Measurements from ENCODE around the gene CDRT15L2.
"Not testable (repeated sequence)": the region's sequence is repeated elsewhere in the genome, so short reads cannot be mapped to it uniquely, and the experiment has no call there.

CDRT15L2 gene

DNA sequence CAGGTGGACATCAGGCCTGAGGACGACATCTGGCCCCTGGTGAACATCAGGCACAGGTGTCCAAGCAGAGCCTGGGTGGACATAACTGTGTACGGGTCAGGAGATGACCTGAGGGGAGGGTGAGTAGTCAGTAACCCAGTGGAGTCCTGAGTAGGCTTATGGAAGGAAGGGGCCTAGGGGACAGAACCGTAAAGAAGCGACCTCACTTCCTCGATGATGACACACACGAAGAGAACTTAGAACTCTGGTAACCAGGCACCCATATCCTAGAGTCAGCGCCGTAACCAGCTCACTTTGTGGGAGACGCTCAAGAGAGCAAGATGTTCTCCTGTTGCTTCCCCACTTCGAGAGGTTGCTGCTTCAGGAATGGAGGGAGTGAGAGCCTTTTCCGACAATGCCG is at the start of gene CDRT15L2:
Gene CDRT15L2 (plus strand): TSS at position 301 of the 400 bp plus-strand sequence. CDS start 20 bp downstream, at position 321.
- DNase-seq, result not testable (repeated sequence)

DNA sequence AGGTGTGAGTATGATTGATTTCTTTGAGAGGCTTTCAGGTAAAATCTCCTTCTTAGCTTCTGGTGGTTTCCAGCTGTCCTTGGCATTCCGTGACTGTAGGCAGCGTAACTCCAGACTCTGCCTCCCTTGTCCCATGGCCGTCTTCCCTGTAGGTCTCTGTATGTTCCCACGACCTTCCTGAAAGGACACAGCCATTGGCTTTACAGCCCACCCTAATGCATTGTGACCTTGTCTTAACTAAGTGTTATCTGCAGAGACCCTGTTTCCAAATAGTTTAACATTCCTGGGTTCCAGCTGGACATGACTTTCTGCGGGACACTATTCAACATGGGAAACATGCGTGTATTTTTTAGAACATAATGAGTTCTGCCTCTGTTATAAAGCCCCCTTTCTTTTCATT is 49.4 kb upstream of the CDRT15L2 start:
- DNase-seq, result not testable (repeated sequence)

DNA sequence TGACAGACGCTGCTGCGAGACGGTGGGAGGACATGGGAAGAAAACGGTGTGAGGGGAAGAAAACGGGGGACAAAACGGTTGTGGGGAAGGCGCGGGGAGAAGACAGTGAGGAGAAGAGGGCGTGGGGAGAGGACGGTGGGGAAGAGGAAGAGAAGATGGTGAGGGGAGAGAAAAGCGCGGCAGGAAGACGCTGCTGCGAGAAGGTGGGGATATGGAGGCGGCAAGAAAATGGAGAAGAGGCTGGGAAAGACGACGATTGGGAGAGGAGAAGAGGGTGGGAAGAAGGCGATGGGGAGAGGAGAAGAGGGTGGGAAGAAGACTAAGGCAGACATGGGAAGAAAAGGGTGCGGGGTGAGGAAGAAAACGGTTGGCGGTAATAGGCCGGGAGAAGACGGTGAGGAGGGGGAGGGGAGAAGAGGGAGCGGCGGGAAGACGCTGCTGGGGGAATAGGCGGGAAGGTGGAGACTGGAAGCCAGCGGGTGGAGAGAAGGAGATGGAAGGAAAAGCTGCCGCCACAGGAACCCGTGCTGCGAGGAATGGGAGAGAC is 46.9 kb upstream of the CDRT15L2 start:
- not testable (repeated sequence) for DNase-seq

DNA sequence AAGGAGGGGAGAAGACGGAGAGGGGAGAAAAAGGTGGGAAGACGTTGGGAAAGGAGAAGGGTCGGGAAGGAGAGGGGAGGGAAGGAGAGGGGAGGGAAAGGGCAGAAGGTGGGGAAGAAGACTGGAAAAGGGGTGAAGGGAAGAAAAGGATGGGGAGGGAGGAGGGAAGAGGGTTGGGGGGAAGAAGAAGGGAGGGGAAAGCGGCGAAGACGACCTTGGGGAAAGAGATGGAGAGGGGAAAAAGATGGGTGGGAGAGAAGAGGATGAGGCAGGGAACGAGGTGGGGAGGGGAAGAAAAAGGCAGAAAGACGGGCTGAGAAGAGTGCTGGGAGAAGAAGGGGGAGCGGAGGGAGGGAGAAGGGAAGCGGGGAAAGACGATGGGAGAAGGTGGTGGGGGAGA is 46.3 kb upstream of the CDRT15L2 start:
- not testable (repeated sequence) for DNase-seq

DNA sequence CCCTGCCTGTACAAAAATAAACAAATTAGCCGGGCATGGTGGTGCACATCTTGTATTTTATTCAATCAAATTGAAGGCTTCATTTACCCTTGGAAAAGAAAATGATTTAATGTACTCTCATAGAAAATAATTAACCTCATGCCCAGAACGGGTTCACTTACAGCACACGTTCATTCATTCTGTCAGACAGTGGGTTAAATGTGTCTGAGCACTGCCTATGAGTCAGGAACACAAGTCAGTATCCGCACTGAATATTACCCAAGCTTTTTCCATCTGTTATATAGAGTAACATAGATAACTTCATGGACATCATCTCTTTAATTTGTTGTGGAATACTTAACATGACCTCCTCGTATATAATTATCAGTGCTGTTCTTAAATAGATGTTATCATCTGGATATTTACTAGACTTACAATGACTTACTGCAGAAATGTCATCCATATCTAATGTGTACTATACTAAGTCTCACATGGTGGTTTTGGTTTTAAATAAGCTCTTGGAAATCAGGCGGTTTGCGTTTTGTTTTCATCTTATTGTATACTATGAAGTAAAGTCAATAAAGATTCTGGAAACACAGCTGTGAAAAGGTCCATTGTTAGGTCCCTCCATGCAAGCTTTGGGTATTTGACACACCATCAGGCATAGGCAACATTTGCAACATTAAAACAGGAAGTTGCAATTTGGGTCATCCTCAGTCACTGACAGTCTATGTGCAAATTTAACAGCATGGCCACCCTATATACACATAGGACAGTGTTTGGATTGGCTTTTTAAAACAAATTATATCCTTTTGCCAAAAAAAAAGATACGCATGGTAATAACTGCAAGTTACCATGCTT is 44.6 kb upstream of the CDRT15L2 start:
- DNase-seq, result not testable (repeated sequence)

DNA sequence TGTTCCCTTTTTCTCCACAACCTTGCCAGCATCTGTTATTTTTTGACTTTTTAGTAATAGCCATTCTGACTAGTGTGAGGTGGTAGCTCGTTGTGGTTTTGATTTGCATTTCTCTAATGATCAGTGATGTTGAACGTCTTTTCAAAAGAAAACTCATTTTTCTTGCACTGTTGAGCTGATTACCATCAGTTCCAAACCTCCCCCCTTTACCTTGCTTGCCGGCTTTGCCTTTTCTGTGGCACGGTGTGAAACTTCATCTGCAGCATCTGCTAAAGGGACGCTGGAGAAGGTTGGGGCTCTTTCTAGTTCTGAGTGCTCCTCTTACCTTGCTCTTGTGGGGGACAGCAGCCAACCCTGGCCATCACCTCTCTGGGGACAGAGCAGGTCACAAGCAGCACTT is 39.1 kb upstream of the CDRT15L2 start:
- DNase-seq, result not testable (repeated sequence)

DNA sequence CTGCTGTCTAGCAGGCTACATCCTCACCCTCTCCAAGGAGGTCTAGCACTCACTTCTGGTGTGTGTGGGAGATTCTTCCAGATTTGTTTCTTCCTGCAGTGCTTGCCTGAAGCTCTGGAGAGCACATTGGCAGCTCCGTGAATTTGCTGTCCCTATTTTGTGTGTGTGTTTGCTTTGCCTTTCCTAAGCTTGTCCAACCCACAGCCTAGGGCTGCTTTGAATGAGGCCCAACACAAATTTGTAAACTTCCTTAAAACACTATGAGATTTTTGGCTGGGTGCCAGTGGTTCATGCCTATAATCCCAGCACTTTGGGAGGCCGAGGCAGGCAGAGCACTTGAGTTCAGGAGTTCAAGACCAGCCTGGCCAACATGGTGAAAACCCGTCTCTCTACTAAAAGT is 38.7 kb upstream of the CDRT15L2 start:
- not testable (repeated sequence) for DNase-seq

DNA sequence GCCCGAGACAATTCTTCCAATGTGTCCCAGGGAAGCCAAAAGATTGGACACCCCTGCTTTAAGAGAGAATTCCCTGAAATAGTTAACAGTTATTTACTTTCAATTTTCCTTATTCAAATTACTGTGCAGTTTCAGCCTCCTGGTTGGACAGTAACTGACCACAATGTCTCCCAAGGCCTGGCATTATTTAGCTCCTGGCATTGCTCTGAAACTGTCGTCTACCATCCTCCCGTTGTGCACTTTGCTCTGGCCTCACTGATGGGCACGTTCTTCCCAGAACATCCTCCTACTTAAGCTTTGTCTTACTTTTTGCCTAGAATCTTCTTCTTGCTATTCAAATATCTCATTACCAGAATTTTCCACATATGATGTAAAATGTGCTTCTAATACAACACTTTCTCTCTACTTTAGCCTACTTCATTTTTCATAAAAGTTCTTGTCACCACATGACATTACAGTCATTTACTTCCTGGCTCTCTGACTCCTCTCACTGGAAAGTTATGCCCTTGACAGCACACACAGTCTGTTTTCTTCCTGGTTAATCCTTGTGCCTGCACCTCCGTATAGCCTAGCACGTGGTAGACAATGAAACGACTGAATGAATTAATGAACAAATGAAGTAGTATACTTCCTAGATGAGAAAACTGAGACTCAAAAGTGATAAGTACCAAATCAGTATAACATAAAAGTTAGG is 37.5 kb upstream of the CDRT15L2 start:
- DNase-seq, result not testable (repeated sequence)

DNA sequence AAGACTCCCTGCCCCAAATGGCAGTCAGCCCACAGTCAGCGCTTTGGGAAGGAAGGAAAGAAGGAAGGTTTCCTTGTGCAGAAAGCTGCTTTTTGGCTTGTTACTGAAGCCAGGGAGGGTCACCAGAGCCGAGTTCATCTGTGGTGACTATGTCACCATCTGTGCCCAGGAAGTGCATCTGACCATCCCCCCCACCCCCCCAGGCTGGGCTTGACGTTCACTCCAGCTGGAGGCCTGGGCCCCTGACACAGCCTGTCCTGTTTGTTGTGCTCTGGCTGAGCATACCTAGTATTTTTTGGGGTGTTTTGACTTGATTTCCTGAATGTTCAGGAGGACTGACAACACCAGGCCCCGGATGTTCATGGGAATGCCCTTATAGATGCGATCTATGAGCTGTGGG is 31.6 kb upstream of the CDRT15L2 start:
- DNase-seq, result not testable (repeated sequence)

DNA sequence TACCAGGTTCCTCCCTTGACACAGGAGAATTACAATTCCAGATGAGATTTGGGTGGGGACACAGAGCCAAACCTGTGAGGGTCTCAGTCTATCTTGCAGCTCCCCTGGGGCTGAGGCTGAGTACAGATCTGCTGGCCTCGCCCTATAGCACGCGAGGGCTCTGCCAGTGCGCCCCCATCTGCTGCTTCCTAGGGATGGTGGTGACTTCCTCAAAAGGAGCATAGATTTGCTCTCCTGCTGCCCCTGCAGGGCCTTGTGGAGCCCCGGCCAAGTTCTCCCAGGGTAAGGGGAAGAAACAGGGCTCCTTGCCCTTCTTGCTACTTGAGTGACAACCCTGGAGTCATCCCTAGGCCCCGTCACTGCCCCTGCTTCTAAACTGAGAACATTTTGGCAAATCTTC is 26.6 kb upstream of the CDRT15L2 start:
- not testable (repeated sequence) for DNase-seq

DNA sequence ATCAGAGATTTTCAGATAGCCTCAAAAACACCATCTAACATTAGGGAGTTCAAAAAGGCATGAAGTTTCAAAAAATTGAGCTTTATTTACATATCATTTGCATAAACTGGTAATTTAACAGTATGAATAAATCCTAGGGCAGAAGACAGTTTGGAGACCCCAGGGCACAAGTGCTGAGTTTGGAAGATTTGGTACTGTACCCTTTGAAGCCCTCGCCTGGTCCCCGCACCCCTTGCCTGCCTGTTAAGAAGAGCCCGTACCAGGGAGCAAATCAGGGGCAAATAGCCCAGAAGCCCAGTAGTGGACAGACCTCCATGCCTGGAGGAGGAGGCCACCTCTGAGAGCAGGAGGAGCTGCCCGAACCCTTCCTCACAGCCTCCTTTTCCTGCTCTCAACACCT is 24.8 kb upstream of the CDRT15L2 start:
- not testable (repeated sequence) for DNase-seq

DNA sequence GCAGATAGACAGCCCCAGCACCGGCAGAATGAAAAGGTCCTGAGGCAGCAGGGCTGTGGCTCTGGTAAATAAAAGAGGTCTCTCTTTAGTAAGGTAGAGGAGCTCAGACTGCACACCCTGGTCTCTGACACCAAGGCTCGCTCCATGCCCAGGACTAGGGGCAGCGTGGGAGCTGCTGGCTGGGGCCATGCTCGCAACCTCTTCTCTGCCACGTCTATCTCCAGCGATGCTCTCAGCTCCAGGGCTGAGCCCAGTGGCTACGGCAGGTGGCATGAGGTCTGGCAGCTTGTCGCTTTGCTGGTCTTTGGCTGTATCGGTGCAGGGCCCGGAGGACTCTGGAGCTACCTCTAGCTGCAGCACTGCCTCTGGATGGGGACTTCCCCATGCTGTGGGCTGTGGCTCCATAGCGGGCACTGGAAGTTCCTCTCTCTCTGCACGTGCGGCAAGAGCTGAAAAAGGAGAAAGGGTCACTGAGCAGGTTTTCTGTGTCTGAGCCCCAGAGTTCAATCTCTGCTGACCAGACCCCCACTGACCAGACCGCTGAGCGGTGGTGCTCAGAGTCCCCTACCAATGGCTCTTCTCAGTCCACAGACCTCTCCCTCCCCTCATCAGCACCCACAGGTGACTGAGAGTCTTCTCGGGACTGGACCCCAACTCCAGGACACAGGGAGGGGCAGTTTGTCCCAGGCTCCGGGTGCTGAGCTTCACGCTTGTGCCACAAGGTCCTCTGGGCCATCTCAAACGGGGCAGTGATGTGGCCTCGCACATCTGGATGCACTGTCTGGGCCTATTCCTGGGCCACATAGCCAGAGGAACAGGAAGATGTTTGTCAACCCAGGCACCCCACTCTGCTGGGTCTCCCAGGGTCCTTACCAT is 24.2 kb upstream of the CDRT15L2 start:
- not testable (repeated sequence) for DNase-seq

DNA sequence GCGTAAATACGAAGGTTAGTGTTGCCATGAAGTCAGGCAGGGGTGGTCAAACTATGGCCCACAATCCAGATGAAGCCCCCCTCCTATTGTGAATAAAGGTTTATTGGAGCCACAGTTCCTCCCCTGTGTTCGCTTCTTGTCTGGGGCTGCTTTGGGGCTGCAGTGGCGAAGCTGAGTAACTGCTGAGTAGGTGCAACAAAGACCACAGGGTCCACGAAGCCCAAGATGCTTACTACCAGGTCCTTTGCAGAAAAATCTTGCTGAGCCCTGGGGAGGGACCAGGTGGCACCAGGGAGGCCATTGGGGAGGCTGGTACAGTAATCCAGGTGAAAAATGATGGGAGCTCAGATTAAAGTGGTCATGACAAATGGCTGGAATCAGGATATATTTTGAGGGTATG is 21.4 kb upstream of the CDRT15L2 start:
- not testable (repeated sequence) for DNase-seq

DNA sequence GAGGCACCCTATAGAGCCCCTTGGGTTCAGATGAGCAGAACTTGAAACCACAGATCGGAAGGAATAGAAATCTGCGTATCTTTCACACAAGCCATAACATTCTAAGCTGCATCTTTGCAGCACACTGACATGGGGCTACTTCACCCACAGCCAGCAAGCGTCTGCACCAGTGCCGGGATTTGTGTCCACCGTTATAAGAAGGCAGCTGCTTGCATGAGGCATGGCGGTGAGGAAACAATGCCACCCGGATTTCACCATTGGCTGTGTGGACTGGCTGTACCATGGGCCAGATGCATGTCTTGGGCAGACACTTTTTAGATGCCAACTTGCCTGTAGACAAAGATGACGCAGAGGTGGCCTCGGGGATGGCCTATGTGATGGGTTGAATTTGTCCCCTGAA is 20.5 kb upstream of the CDRT15L2 start:
- DNase-seq, result not testable (repeated sequence)

DNA sequence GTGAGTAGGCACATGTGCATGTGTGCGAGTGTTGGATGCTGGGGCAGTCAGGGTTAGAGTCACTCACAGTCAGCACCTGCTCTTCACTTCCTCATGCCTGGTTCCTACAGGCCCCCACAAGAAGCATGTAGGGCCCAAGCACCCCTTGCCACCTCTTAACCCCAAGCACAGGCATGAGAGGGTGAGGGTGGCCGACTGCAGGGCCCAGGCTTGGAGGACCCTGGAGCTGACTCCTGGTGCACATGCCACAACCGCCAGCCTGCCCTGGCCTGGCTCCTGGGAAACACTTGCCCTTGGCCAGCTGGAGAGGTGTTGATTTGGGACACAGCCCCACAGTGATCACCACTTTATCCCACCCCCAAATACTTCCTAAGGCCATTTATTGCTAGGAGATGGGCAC is 16.9 kb upstream of the CDRT15L2 start:
- no peak for DNase-seq

DNA sequence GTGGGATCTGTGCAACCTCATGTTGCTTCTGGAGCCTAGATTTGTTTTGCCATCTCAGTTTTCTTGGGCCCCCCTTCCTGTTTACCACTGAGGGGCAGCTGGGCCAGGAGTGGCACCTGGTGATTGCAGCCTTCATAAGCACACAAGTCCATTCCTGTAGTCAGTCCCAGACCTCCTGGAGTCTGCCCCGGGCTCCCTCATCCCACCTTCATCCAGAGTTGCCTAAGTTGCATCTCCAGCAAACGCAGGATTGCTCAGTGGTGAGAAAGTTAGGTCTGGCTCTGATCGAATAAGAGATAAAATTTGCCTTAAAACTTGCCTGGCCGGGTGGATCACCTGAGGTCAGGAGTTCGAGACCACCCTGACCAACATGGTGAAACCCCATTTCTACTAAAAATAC is 14.3 kb upstream of the CDRT15L2 start:
- DNase-seq, result not testable (repeated sequence)

DNA sequence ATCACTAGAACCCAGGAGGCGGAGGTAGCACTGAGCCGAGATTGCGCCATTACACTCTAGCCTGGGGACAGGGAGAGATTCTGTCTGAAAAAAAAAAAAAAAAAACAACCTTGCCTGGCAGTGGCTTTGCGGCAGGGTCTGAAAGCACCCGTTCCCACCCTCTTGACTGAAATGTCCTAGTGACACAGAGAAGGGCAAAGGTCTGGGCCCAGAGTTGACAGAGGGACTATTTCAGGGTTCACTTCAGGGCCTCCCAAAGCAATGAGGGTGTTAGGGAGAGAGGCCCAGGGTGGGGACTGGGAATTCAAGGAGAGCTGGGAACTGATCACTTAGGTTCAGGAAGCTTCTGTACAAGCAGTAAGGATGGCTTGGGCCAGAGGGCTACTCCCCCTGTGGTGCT is 13.8 kb upstream of the CDRT15L2 start:
- no peak for DNase-seq

DNA sequence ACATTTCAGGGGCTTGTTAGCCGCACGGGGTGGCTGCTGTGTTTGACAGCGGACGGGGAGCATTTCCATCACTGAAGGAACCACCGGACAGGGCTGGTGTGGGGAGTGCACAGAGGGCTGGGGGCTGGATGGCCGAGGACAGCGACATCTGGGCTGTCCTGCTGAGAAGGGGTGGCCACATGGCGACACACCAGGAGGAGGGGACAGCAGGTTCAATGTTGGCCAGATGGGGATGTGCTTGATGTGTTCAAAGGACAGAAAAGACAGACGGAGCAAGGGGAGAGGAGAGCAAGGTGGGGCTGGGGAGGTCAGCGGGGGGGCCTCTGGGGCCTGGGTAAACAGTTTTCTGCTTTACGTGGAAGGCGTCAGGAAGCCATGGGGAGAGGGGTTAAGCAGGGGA is 12.8 kb upstream of the CDRT15L2 start:
- not testable (repeated sequence) for DNase-seq

DNA sequence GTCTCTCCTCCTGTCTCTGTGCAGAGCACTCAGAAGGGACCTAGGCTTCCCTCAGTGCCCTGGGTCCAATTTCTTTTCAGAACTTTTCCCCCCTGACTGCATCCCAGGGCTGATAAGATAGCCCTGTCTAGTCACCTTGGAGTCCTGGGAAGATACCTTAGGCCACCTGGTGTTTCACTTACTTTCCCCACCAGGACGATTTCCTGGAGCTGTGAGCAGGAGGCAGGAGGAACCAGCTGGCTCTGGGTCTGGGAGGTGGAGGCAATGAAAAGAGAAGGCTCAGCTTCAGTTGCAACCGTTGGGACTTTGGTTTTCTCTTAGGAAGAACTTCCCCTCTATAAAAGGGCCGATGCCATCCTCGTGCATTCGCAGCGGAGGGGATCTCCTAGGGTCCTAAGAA is 12.1 kb upstream of the CDRT15L2 start:
- not testable (repeated sequence) for DNase-seq

DNA sequence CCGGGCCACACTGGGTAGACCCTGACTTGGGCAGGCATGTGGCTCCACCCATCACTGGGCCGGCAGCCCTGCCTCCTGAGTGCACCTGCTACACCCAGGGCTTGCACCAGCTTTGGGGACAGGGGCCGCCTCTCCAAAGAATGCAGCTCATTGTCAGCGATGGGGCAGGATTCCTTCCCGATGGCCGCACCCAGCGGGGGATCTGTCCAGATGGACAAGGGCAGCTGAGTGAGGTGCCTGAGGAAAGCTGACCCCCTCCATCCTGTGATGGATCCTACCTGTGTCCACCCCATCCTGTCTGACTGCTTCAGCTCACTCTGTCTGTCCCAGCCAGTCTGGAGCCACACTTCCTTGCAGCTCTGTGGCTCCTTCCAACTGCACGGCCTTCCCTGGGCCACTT is 10.9 kb upstream of the CDRT15L2 start:
- not testable (repeated sequence) for DNase-seq

DNA sequence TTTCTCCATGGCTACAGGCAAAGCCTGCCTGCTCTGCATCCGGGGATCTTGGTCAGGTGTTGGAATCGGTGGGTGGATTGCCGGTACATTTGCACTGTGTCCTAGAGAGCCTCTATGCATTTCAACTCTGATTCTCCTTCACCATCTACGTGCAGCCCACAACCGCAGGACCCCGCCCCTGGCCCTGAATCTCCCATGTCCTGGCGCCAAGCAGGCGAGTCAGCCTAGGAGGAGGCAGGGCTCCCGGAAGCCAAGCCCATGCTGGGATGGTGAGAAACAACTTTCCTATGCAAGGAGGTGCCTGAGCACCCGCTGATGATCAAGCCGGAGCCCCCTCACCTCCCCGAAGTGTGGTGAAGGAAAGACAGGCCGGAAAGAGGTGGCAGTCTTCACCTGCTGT is 7.9 kb upstream of the CDRT15L2 start:
- not testable (repeated sequence) for DNase-seq

DNA sequence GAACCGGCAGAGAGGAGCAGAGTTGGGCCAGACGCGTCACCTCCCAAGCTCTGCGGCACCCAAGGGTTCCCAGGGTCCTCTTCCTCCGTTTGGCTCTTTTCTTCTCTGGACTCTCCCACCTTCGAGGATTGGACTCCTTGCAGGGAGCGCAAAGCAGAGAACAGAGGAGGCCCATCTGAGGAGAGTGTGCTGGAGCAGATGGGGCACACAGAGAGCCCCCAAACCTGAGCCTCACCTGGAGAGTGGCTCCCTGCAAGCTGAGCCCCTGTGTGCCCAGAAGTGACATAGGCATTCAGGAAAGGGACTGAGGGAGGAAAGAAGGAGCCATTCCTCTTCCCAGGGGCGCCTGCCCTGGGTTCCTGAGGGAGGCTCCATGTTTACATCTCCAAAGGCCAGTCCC is 6.3 kb upstream of the CDRT15L2 start:
- DNase-seq, result not testable (repeated sequence)

DNA sequence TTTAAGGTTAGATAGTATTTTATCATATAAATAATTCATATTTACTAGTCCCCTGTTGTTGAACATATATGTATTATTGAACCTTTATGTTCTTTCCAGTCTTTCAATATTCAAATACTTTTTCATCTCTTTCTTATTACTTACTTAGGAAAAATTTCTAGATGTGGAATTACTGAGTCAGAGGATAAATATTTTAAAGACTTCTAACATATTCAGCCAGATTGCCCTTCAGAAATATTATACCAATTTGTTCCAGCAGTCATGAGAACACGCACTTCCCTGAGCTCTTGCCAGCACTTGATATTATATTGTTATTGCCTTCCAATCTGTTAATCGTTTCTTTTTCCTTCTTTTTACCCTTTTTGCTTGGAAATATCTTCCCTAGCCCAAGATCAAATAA is 4.5 kb upstream of the CDRT15L2 start:
- not testable (repeated sequence) for DNase-seq
